Fibroblast of the conjunctiva (primary cell): ENCODE data around the gene NAT14.

Experiments used
- DNase-seq: peaks from one replicate; pipeline ENCODE4 v3.0.0-alpha.2; 2010; ENCODE audit warnings: low read depth

The NAT14 gene

GRCh38 chr19:55471266-55471665 is 13.7 kb upstream of the NAT14 start:
- DNase-seq: no peak

GRCh38 chr19:55472463-55472862 is 12.5 kb upstream of the NAT14 start:
- DNase-seq: no peak

GRCh38 chr19:55473225-55474012 is 11.6 kb upstream of the NAT14 start:
- no peak for DNase-seq

- no peak for DNase-seq
Observed at GRCh38 chr19:55474269-55475265, 10.4 kb upstream of the NAT14 start.

- DNase-seq: peak; percentile 95
Observed at GRCh38 chr19:55476100-55476775, 8.8 kb upstream of the NAT14 start, which contains the start of gene ZNF628. ZNF628 (plus strand) TSS chr19:55476617; CDS start chr19:55479911, 3,294 bp downstream.

GRCh38 chr19:55477905-55478304 is 7.1 kb upstream of the NAT14 start:
- DNase-seq: no peak

- no peak for DNase-seq
Observed at GRCh38 chr19:55478364-55478763, 6.6 kb upstream of the NAT14 start.

- no peak for DNase-seq
Observed at GRCh38 chr19:55479045-55479444, 5.9 kb upstream of the NAT14 start.

GRCh38 chr19:55479451-55480230 is 5.3 kb upstream of the NAT14 start:
- DNase-seq: no peak

- no peak for DNase-seq
Observed at GRCh38 chr19:55481148-55481793, 3.7 kb upstream of the NAT14 start.

GRCh38 chr19:55481794-55482155 is 3.2 kb upstream of the NAT14 start:
- no peak for DNase-seq

GRCh38 chr19:55482156-55482961 is 2.6 kb upstream of the NAT14 start:
- no peak for DNase-seq

GRCh38 chr19:55482967-55483705 is 1.9 kb upstream of the NAT14 start:
- DNase-seq: no peak

GRCh38 chr19:55483706-55484592 is 1.0 kb upstream of the NAT14 start:
- DNase-seq: no peak

GRCh38 chr19:55485439-55486011 is 537 bp downstream of the NAT14 start:
- DNase-seq: no peak

GRCh38 chr19:55486043-55486970 is 1.3 kb downstream of the NAT14 start:
- no peak for DNase-seq
